Neural progenitor cell (in vitro differentiated cells): ENCODE results near the gene LAMP1. TPM values are rescaled to one million over a fixed set of nuclear protein-coding genes. Genes with fewer than 3 reads are reported as not detected.

Source experiments
- DNase-seq: peaks from one replicate; pipeline ENCODE4 v3.0.0-alpha.2; 2016; ENCODE audit warnings: low spot score
- H2AFZ ChIP-seq: fragments of 200-600 bp; sonication (generic); replicated peaks from 2 replicates; pipeline ENCODE4 v1.6.1; 2016; ENCODE audit warnings: antibody characterized with exemption
- H3F3A ChIP-seq: fragments of 200-600 bp; sonication (generic); 2 replicates; pipeline ENCODE4 v1.6.1; 2016; ENCODE audit warnings: antibody characterized with exemption, low read depth
- H3K27ac ChIP-seq: fragments of 200-600 bp; sonication (generic); 2 replicates; pipeline ENCODE4 v1.5.1; 2016; ENCODE audit warnings: mild to moderate bottlenecking
- H3K27me3 ChIP-seq: fragments of 200-600 bp; sonication (generic); 2 replicates; pipeline ENCODE4 v1.6.1; 2016; ENCODE audit warnings: mild to moderate bottlenecking, moderate library complexity
- H3K36me3 ChIP-seq: fragments of 200-600 bp; sonication (generic); 2 replicates; pipeline ENCODE4 v1.5.1; 2016
- H3K4me1 ChIP-seq: fragments of 200-600 bp; sonication (generic); 2 replicates; pipeline ENCODE4 v1.6.1; 2016; ENCODE audit warnings: mixed run types
- H3K4me2 ChIP-seq: fragments of 200-600 bp; sonication (generic); 2 replicates; pipeline ENCODE4 v1.6.1; 2016
- H3K4me3 ChIP-seq: fragments of 200-600 bp; sonication (generic); 2 replicates; pipeline ENCODE4 v1.5.1; 2016
- H3K79me2 ChIP-seq: fragments of 200-600 bp; sonication (generic); 2 replicates; pipeline ENCODE4 v1.6.1; 2016; ENCODE audit warnings: low read depth
- H3K9ac ChIP-seq: fragments of 200-600 bp; sonication (generic); 2 replicates; pipeline ENCODE4 v1.6.1; 2016
- H3K9me3 ChIP-seq: fragments of 200-600 bp; sonication (generic); 2 replicates; pipeline ENCODE4 v1.5.1; 2016; ENCODE audit warnings: low read depth
- H4K20me1 ChIP-seq: fragments of 200-600 bp; sonication (generic); 2 replicates; pipeline ENCODE4 v1.6.1; 2016; ENCODE audit warnings: low read depth
- H3K27ac Mint-ChIP-seq: 3 replicates; pipeline ENCODE4 v1.8.0; 2021; ENCODE audit warnings: mixed read lengths
- H3K27me3 Mint-ChIP-seq: 2 replicates; pipeline ENCODE4 v1.8.0; 2022; ENCODE audit warnings: low read depth, mild to moderate bottlenecking, inconsistent platforms, moderate library complexity, mixed read lengths; ENCODE audit not compliant: insufficient read depth
- H3K36me3 Mint-ChIP-seq: 3 replicates; pipeline ENCODE4 v1.8.0; 2021; ENCODE audit warnings: mixed read lengths
- H3K4me1 Mint-ChIP-seq: 3 replicates; pipeline ENCODE4 v1.8.0; 2021; ENCODE audit warnings: mixed read lengths
- H3K4me3 Mint-ChIP-seq: 3 replicates; pipeline ENCODE4 v1.8.0; 2021; ENCODE audit warnings: mild to moderate bottlenecking, moderate library complexity, mixed read lengths
- H3K9me3 Mint-ChIP-seq: 3 replicates; pipeline ENCODE4 v1.8.0; 2020; ENCODE audit warnings: mixed read lengths
- CTCF ChIP-seq: fragments of 200-600 bp; sonication (generic); IDR thresholded peaks from 2 replicates; pipeline ENCODE4 v1.5.1; 2017; ENCODE audit warnings: antibody characterized with exemption, mild to moderate bottlenecking
- EZH2 ChIP-seq: fragments of 200-600 bp; sonication (generic); IDR thresholded peaks from 2 replicates; pipeline ENCODE4 v1.6.1; 2017; ENCODE audit warnings: antibody characterized with exemption, mild to moderate bottlenecking, moderate library complexity
- EZH2phosphoT487 ChIP-seq: fragments of 200-600 bp; sonication (generic); IDR thresholded peaks from 2 replicates; pipeline ENCODE4 v1.6.1; 2017; ENCODE audit warnings: antibody characterized with exemption
- total RNA-seq: library from RNA; depleted of rRNA; stranded (reverse); fragments of >200 nt; gene quantifications from 2 replicates; pipeline ENCODE4 v1.2.3, GENCODE V29; 2015; ENCODE audit warnings: low replicate concordance

LAMP1 gene
- total RNA-seq, 1 donor from 2014 or later = 49.7 TPM

GRCh38 chr13:113327766-113328471, 30.9 kb downstream of the LAMP1 start:
- Histone ChIP-seq H3K27ac (no peak overlapping the region), H2AFZ (no peak overlapping the region), H3K27me3 (no peaks in the 10 kb centered on the region), H3K79me2 (no peaks in the 10 kb centered on the region), H3F3A (peaks cover 7% of the 10 kb centered on the region), H3K9me3 (no peaks in the 10 kb centered on the region), H3K4me3 (no peak overlapping the region), H3K9ac (no peak overlapping the region), H3K4me2 (no peak overlapping the region), H4K20me1 (no peaks in the 10 kb centered on the region), H3K4me1 (no peaks in the 10 kb centered on the region), H3K36me3 (no peaks in the 10 kb centered on the region)
- no peak for DNase-seq
- Mint-ChIP-seq H3K27me3 (peaks cover 2% of the 10 kb centered on the region), H3K4me1 (no peaks in the 10 kb centered on the region), H3K9me3 (no peaks in the 10 kb centered on the region), H3K36me3 (peaks cover 9% of the 10 kb centered on the region), H3K4me3 (no peak overlapping the region), H3K27ac (peak overlapping the region; percentile 46)
- no peak for TF ChIP-seq EZH2
- TF ChIP-seq CTCF = no peak
- TF ChIP-seq EZH2phosphoT487 = no peak

GRCh38 chr13:113328851-113329250, 31.8 kb downstream of the LAMP1 start:
- no peaks in the 10 kb centered on the region for H3K9me3 Mint-ChIP-seq
- no peak overlapping the region for H3K4me3 ChIP-seq

GRCh38 chr13:113329656-113330312, 32.7 kb downstream of the LAMP1 start:
- Histone ChIP-seq H3K4me2 (no peak overlapping the region), H3F3A (no peaks in the 10 kb centered on the region), H3K36me3 (no peaks in the 10 kb centered on the region), H3K4me1 (no peaks in the 10 kb centered on the region), H3K9ac (no peak overlapping the region), H3K9me3 (no peaks in the 10 kb centered on the region), H3K27me3 (no peaks in the 10 kb centered on the region), H4K20me1 (no peaks in the 10 kb centered on the region), H3K27ac (no peak overlapping the region), H2AFZ (no peak overlapping the region), H3K79me2 (no peaks in the 10 kb centered on the region), H3K4me3 (no peak overlapping the region)
- DNase-seq = no peak
- H3K27ac Mint-ChIP-seq = no peak overlapping the region
- TF ChIP-seq EZH2 = no peak
- TF ChIP-seq CTCF = no peak
- TF ChIP-seq EZH2phosphoT487 = no peak
- H3K27me3 Mint-ChIP-seq = peaks cover 4% of the 10 kb centered on the region
- H3K4me1 Mint-ChIP-seq = no peaks in the 10 kb centered on the region
- peaks cover 2% of the 10 kb centered on the region for H3K36me3 Mint-ChIP-seq
- no peaks in the 10 kb centered on the region for H3K9me3 Mint-ChIP-seq
- H3K4me3 Mint-ChIP-seq = no peak overlapping the region

More at GRCh38 chr13:113328851-113329250, 31.8 kb downstream of the LAMP1 start:
- Histone ChIP-seq H3K36me3 (no peaks in the 10 kb centered on the region), H3F3A (peaks cover 6% of the 10 kb centered on the region), H3K27me3 (no peaks in the 10 kb centered on the region), H3K27ac (no peak overlapping the region), H3K9ac (no peak overlapping the region), H3K4me1 (no peaks in the 10 kb centered on the region), H4K20me1 (no peaks in the 10 kb centered on the region), H3K4me2 (no peak overlapping the region), H2AFZ (no peak overlapping the region), H3K79me2 (no peaks in the 10 kb centered on the region), H3K9me3 (no peaks in the 10 kb centered on the region)
- no peak for DNase-seq
- no peak for TF ChIP-seq EZH2
- TF ChIP-seq CTCF = no peak
- no peak for TF ChIP-seq EZH2phosphoT487
- Mint-ChIP-seq H3K4me1 (no peaks in the 10 kb centered on the region), H3K27me3 (peaks cover 2% of the 10 kb centered on the region), H3K36me3 (peaks cover 2% of the 10 kb centered on the region), H3K4me3 (no peak overlapping the region), H3K27ac (peak overlapping the region; percentile 32)
